Body of pancreas (tissue), 4 donors: ENCODE results near the gene ADCYAP1R1.

Source experiments
- CTCF ChIP-seq, 7 experiments: fragments of 450-650 bp in 4 of 7; fragments of 200-600 bp in 3 of 7; sonication (generic) in 3 of 7; IDR thresholded peaks; one replicate each; pipeline ENCODE4 v1.5.1; 2016 to 2019; ENCODE audit warnings: antibody characterized with exemption in 7 of 7
- POLR2A ChIP-seq, 3 donors: fragments of 450-650 bp; IDR thresholded peaks; one replicate each; pipeline ENCODE4 v1.6.1; 2016; ENCODE audit warnings: antibody characterized with exemption in 3 of 3, mild to moderate bottlenecking in 2 of 3

- no peak for TF ChIP-seq CTCF (IDR thresholded peaks at IDR 0.05)
- no peak for TF ChIP-seq POLR2A (IDR thresholded peaks at IDR 0.05)
Measured at GRCh38 chr7:31006857-31007256, 45.3 kb upstream of the ADCYAP1R1 start.
